GM12878 (cell line): Measurements from ENCODE around the gene ANKRD66. TPM values are rescaled to one million over a fixed set of nuclear protein-coding genes. Genes with fewer than 3 reads are reported as not detected.

Experiments
- ATAC-seq: fragments of 200-7000 bp; cut with Tn5 transposase; 3 replicates; pipeline ENCODE4 v1.9.1; 2020; ENCODE audit warnings: mild to moderate bottlenecking, moderate library complexity
- BruUV-seq: library from RNA; stranded (reverse); fragments of 400-500 nt; replicated peaks from 2 replicates; lab custom pipeline; 2021; lab: Mats Ljungman, UMichigan
- CTCF ChIA-PET: fragments of 300-600 bp; sonication (Branson Sonifier 250); formaldehyde crosslinking; extraction: SDS; loops from one replicate; lab custom pipeline; 2021; ENCODE audit warnings: inconsistent platforms; lab: Yijun Ruan, JAX
- POLR2A ChIA-PET: fragments of 350-600 bp; formaldehyde crosslinking; extraction: SDS; loops from one replicate; lab custom pipeline; 2021; ENCODE audit warnings: inconsistent platforms; lab: Charles Lee
- RAD21 ChIA-PET: fragments of 300-600 bp; sonication (Branson Sonifier 250); formaldehyde crosslinking; loops from one replicate; lab custom pipeline; 2023; ENCODE audit warnings: antibody characterized with exemption; ENCODE audit not compliant: unreplicated experiment; lab: Charles Lee
- SMC1A ChIA-PET: fragments of 300-600 bp; sonication (Branson Sonifier 250); formaldehyde crosslinking; loops from one replicate; lab custom pipeline; 2023; ENCODE audit not compliant: unreplicated experiment, uncharacterized antibody; lab: Charles Lee
- DNase-seq: peaks from one replicate; pipeline ENCODE4 v3.0.0-alpha.2; 2011; ENCODE audit warnings: low read depth, low spot score
- FAIRE-seq: peaks from 3 replicates; lab custom pipeline; 2011; peaks lifted over from hg19 to GRCh38; lab: Jason Lieb, UNC
- H2AFZ ChIP-seq: 2 replicates; pipeline ENCODE4 v1.6.0; 2011; ENCODE audit warnings: low read depth, low read length, control low read depth; ENCODE audit not compliant: control insufficient read depth
- H3K27ac ChIP-seq: 2 replicates; pipeline ENCODE4 v1.5.1; 2011; ENCODE audit warnings: control low read depth; ENCODE audit not compliant: control insufficient read depth, insufficient read depth
- H3K27me3 ChIP-seq, 2 experiments: replicated peaks in 1 of 2; 2 replicates each; pipeline versions ENCODE4 v1.6.0 to v1.6.1; 2011; ENCODE audit warnings: low read length in 1 of 2; ENCODE audit not compliant: control insufficient read depth in 2 of 2, insufficient read depth in 2 of 2
- H3K36me3 ChIP-seq, 2 experiments: 2 replicates each; pipeline ENCODE4 v1.5.1; 2011; ENCODE audit warnings: low read length in 1 of 2; ENCODE audit not compliant: control insufficient read depth in 2 of 2, insufficient read depth in 2 of 2
- H3K4me1 ChIP-seq: 2 replicates; pipeline ENCODE4 v1.6.1; 2011; ENCODE audit warnings: mild to moderate bottlenecking, low read length, moderate library complexity, mixed read lengths; ENCODE audit not compliant: control insufficient read depth, insufficient read depth
- H3K4me2 ChIP-seq: 2 replicates; pipeline ENCODE4 v1.6.0; 2011; ENCODE audit warnings: control low read depth; ENCODE audit not compliant: control insufficient read depth, insufficient read depth
- H3K4me3 ChIP-seq: fragments of 200-600 bp; sonication (generic); 2 replicates; pipeline ENCODE4 v1.5.1; 2016
- H3K79me2 ChIP-seq: 2 replicates; pipeline ENCODE4 v1.6.0; 2011; ENCODE audit warnings: low read length; ENCODE audit not compliant: control insufficient read depth, insufficient read depth
- H3K9ac ChIP-seq: 2 replicates; pipeline ENCODE4 v1.8.0; 2011; ENCODE audit warnings: low read length, control low read depth, mixed read lengths; ENCODE audit not compliant: control insufficient read depth, insufficient read depth
- H3K9me3 ChIP-seq: replicated peaks from 3 replicates; pipeline ENCODE4 v1.5.1; 2011; ENCODE audit warnings: mild to moderate bottlenecking, low read length; ENCODE audit not compliant: control insufficient read depth, insufficient read depth
- H4K20me1 ChIP-seq: 2 replicates; pipeline ENCODE4 v1.6.0; 2011; ENCODE audit not compliant: control insufficient read depth, insufficient read depth
- CBX3 ChIP-seq: fragments of 200-600 bp; sonication (generic); IDR thresholded peaks from 2 replicates; pipeline ENCODE4 v1.6.1; 2016; ENCODE audit warnings: low read depth, borderline replicate concordance
- EGR1 ChIP-seq, 2 experiments: IDR thresholded peaks; 1 replicate in 1 of 2; 2 replicates in 1 of 2; pipeline ENCODE4 v1.6.1; 2011 to 2012; ENCODE audit warnings: low read depth in 2 of 2, low read length in 2 of 2, borderline replicate concordance in 1 of 2, mild to moderate bottlenecking in 1 of 2, moderate library complexity in 1 of 2
- HSF1 ChIP-seq: fragments of 150-350 bp; IDR thresholded peaks from 2 replicates; pipeline ENCODE4 v1.6.1; 2014; ENCODE audit warnings: mild to moderate bottlenecking, low read depth, low read length
- MLLT1 ChIP-seq: fragments of 450-650 bp; IDR thresholded peaks from 2 replicates; pipeline ENCODE4 v1.6.1; 2016; ENCODE audit warnings: mild to moderate bottlenecking
- PRDM15 ChIP-seq: fragments of 450-650 bp; formaldehyde crosslinking; IDR thresholded peaks from 2 replicates; pipeline ENCODE4 v1.4.0; 2020; ENCODE audit warnings: mild to moderate bottlenecking, moderate library complexity
- RELA ChIP-seq: fragments of 450-650 bp; IDR thresholded peaks from 2 replicates; pipeline ENCODE4 v1.8.0; 2014; ENCODE audit warnings: borderline replicate concordance; ENCODE audit not compliant: partially characterized antibody
- SP1 ChIP-seq: IDR thresholded peaks from one replicate; pipeline ENCODE4 v1.6.1; 2011; ENCODE audit warnings: low read depth, low read length
- TBL1XR1 ChIP-seq: IDR thresholded peaks from 2 replicates; pipeline ENCODE4 v1.6.1; 2012; ENCODE audit warnings: low read depth, low read length, improper control_type of control experiment
- ZBTB4 ChIP-seq: fragments of 450-650 bp; formaldehyde crosslinking; IDR thresholded peaks from 2 replicates; pipeline ENCODE4 v1.4.0; 2022; ENCODE audit warnings: mild to moderate bottlenecking, moderate library complexity
- ZSCAN29 ChIP-seq: fragments of 450-650 bp; IDR thresholded peaks from 2 replicates; pipeline ENCODE4 v1.6.1; 2017; ENCODE audit warnings: mild to moderate bottlenecking, moderate library complexity
- WGBS: methylation state at CpG from one replicate; pipeline ENCODE4 v1.1.6; 2016; ENCODE audit warnings: low lambda C conversion rate; ENCODE audit not compliant: insufficient replicate concordance, insufficient coverage; ENCODE audit errors: missing lambda C conversion rate; 5-methylcytosine and 5-hydroxymethylcytosine counted together
- in situ Hi-C: fragments of 300-500 bp; cut with MboI; formaldehyde crosslinking; loops from 9 replicates; pipeline ENCODE4 v1.14.3; 2018; ENCODE audit warnings: mixed read lengths
- intact Hi-C: fragments of 100-400 bp; cut with micrococcal nuclease; formaldehyde crosslinking; loops from one replicate; pipeline ENCODE4 v1.14.2; 2022; ENCODE audit not compliant: unreplicated experiment
- polyA plus RNA-seq, 11 experiments: library from polyadenylated mRNA; depleted of rRNA in 4 of 11; unstranded in 6 of 11; stranded (reverse) in 5 of 11; fragments of >200 nt; fragmentation: Nextera tagmentation in 4 of 11; fragmentation: Illumina TruSeq in 1 of 11; extraction: Ambion mirVana in 4 of 11; extraction: Trizol in 1 of 11; gene quantifications; 1 replicate in 1 of 11; 2 replicates in 10 of 11; pipeline versions ENCODE4 v1.2.1 to v1.2.3, GENCODE V29; 2011 to 2016; ENCODE audit warnings: inconsistent platforms in 2 of 11, missing spikeins in 2 of 11, low read depth in 1 of 11
- total RNA-seq, 4 experiments: library from RNA; depleted of rRNA in 3 of 4; stranded (reverse); fragments of >200 nt in 3 of 4; fragmentation: Illumina TruSeq in 1 of 4; extraction: Trizol in 1 of 4; gene quantifications; 2 replicates each; pipeline versions ENCODE4 v1.2.1 to v1.2.3, GENCODE V29; 2013 to 2021

The ANKRD66 gene
- total and polyA plus RNA-seq, 10 of the 15 experiments (the other 5 are each of a cell fraction or from before 2014, with no cell fraction given), result not detected

GRCh38 chr6:46777476-46778346 lies 31.0 kb downstream of the ANKRD66 start:
- Histone ChIP-seq H3K9me3 (no peaks in the 10 kb centered on the region), H2AFZ (no peak overlapping the region), H3K36me3 (no peaks in the 10 kb centered on the region), H3K4me1 (no peaks in the 10 kb centered on the region), H3K4me2 (no peak overlapping the region), H3K27ac (no peak overlapping the region), H4K20me1 (no peaks in the 10 kb centered on the region), H3K9ac (no peak overlapping the region), H3K4me3 (no peak overlapping the region), H3K79me2 (no peaks in the 10 kb centered on the region), H3K27me3 (no peaks in the 10 kb centered on the region)
- ATAC-seq (no peak), FAIRE-seq (no peak), DNase-seq (no peak)
- intact Hi-C loops, result no loop called here
- BruUV-seq, result no TSS peak
- WGBS, result 28% methylated on average over 12 of the region's 12 CpGs
- POLR2A ChIA-PET, result no interaction called here
- CTCF ChIA-PET, result interaction anchor here (1.4 kb wide), 1 partner anchor 10 kb away, joined by 4 read pairs; no protein-coding TSS in a partner anchor
- RAD21 ChIA-PET, result no interaction called here
- SMC1A ChIA-PET, result no interaction called here
- in situ Hi-C loops, result loop anchor here (10.0 kb wide), 1 partner anchor 353 kb away; no protein-coding TSS in a partner anchor
- TF ChIP-seq EGR1 (IDR thresholded peaks at IDR 0.05; ENCODE audit: borderline replicate concordance in 1 of 2, low read depth in 2 of 2, low read length in 2 of 2) (no peak), MLLT1 (no peak), HSF1 (no peak), SP1 (no peak), RELA (no peak), PRDM15 (no peak), TBL1XR1 (no peak), ZSCAN29 (no peak), ZBTB4 (CRISPR knock-in tag) (no peak), CBX3 (no peak)
